Memory B cell (primary cell): ENCODE data around the gene GPBP1L1.
A peak's percentile ranks its signal among the peaks of the same experiment; 100 is the strongest.

Source experiments
- ATAC-seq: fragments of 150-1000 bp; cut with Tn5 transposase; 2 replicates; pipeline ENCODE4 v1.10.0; 2021; ENCODE audit warnings: low read depth, mild to moderate bottlenecking, moderate library complexity
- DNase-seq, 2 donors: peaks; one replicate each; pipeline ENCODE4 v3.0.0; 2022; ENCODE audit warnings: low spot score in 2 of 2
- H3K27ac Mint-ChIP-seq: one replicate; pipeline ENCODE4 v1.8.0; 2022; ENCODE audit warnings: mild to moderate bottlenecking, moderate library complexity, mixed read lengths
- H3K27me3 Mint-ChIP-seq: one replicate; pipeline ENCODE4 v1.8.0; 2022; ENCODE audit warnings: mixed read lengths
- H3K36me3 Mint-ChIP-seq: one replicate; pipeline ENCODE4 v1.8.0; 2022; ENCODE audit warnings: mild to moderate bottlenecking, mixed read lengths
- H3K4me1 Mint-ChIP-seq: one replicate; pipeline ENCODE4 v1.8.0; 2022; ENCODE audit warnings: mixed read lengths
- H3K4me3 Mint-ChIP-seq: one replicate; pipeline ENCODE4 v1.8.0; 2022; ENCODE audit warnings: mild to moderate bottlenecking, moderate library complexity, mixed read lengths
- H3K9me3 Mint-ChIP-seq: one replicate; pipeline ENCODE4 v1.8.0; 2022; ENCODE audit warnings: mixed read lengths

GPBP1L1 gene

GRCh38 chr1:45635211-45635610 is 51.1 kb downstream of the GPBP1L1 start:
- H3K4me3 Mint-ChIP-seq = no peak overlapping the region
- no peaks in the 10 kb centered on the region for H3K9me3 Mint-ChIP-seq
- H3K27me3 Mint-ChIP-seq = no peaks in the 10 kb centered on the region
- H3K36me3 Mint-ChIP-seq = peaks cover 24% of the 10 kb centered on the region
- no peaks in the 10 kb centered on the region for H3K4me1 Mint-ChIP-seq
- DNase-seq = no peak
- no peak overlapping the region for H3K27ac Mint-ChIP-seq
- no peak for ATAC-seq

DNA sequence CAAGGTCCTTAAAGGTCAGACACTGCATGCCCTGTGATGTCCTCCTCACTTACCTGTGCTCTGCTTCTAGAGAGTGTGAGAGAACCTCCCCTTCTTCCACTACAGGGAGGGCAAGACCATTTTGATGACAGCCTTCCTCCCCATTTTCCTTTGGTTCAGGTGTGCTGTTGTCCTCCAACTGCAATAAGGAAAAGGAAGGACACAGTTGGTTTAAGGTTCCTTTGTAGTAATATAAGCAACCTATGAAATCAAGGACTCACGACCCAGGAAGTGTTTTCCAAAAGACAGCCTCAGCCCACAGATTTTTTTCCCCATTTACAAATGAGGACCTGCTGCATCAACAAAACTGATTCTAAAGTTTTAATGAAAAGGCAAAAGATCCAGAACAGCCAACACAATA is 55.9 kb downstream of the GPBP1L1 start:
- H3K27ac Mint-ChIP-seq = no peak overlapping the region
- no peaks in the 10 kb centered on the region for H3K4me1 Mint-ChIP-seq
- H3K9me3 Mint-ChIP-seq = no peaks in the 10 kb centered on the region
- H3K4me3 Mint-ChIP-seq = no peak overlapping the region
- peaks cover 31% of the 10 kb centered on the region for H3K36me3 Mint-ChIP-seq
- no peak for DNase-seq
- no peaks in the 10 kb centered on the region for H3K27me3 Mint-ChIP-seq
- ATAC-seq = no peak

- Mint-ChIP-seq H3K9me3 (no peaks in the 10 kb centered on the region), H3K4me3 (no peak overlapping the region), H3K27me3 (no peaks in the 10 kb centered on the region), H3K36me3 (peaks cover 28% of the 10 kb centered on the region), H3K4me1 (no peaks in the 10 kb centered on the region), H3K27ac (no peak overlapping the region)
- DNase-seq (no peak), ATAC-seq (no peak)
These were observed 57.3 kb downstream of the GPBP1L1 start for GRCh38 chr1:45629035-45629434.

GRCh38 chr1:45623972-45624371 is 62.4 kb downstream of the GPBP1L1 start, which contains the start of gene CCDC17:
Gene CCDC17 (minus strand): TSS chr1:45624054. CDS start chr1:45623909, 145 bp downstream.
- H3K27ac Mint-ChIP-seq = no peak within 1 kb of the TSS

GRCh38 chr1:45622524-45623394 is 63.6 kb downstream of the GPBP1L1 start:
- no peak overlapping the region for H3K27ac Mint-ChIP-seq

More at GRCh38 chr1:45623972-45624371, 62.4 kb downstream of the GPBP1L1 start, which contains the start of gene CCDC17:
- Mint-ChIP-seq H3K36me3 (peaks cover 11% of the 10 kb centered on the region), H3K9me3 (no peaks in the 10 kb centered on the region), H3K27me3 (no peaks in the 10 kb centered on the region), H3K4me1 (no peaks in the 10 kb centered on the region), H3K4me3 (no peak within 1 kb of the TSS)
- DNase-seq = no peak
- no peak for ATAC-seq

DNA sequence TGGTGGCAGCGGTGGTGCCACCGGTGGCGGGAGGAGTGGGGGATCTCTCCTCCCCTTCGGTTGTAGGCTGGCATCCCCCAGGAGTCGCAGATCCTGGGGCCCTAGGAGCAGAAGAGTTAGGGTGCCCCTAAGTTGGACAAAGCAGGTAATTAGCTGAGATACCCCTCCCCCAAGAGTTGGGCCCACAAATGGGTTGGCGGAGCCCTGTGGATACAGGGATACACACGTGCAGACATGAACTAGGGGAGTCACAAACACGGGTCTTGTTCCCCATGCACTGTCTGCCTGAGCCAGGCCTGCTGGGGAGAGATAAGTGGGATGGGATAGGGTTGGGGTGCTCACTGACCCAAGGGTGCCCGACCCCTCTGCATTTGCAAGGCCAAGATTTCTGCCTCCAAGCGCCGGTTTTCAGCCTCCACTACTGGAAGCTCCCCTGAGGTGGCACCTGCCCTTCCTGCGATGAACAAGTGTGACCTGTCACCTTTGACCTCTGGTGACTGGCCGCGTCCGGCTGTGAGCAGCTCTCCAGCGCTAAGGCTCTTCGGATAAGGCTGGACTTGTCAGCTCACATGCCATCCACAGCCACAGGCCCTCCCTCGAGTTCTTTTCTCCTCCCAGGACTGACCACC is 64.3 kb downstream of the GPBP1L1 start:
- H3K27ac Mint-ChIP-seq = no peak overlapping the region
- DNase-seq = no peak
- H3K4me3 Mint-ChIP-seq = no peak overlapping the region
- H3K36me3 Mint-ChIP-seq = peaks cover 19% of the 10 kb centered on the region
- no peaks in the 10 kb centered on the region for H3K9me3 Mint-ChIP-seq
- H3K27me3 Mint-ChIP-seq = no peaks in the 10 kb centered on the region
- no peak for ATAC-seq
- H3K4me1 Mint-ChIP-seq = no peaks in the 10 kb centered on the region

More at GRCh38 chr1:45622524-45623394, 63.6 kb downstream of the GPBP1L1 start:
- no peaks in the 10 kb centered on the region for H3K27me3 Mint-ChIP-seq
- no peaks in the 10 kb centered on the region for H3K9me3 Mint-ChIP-seq
- peaks cover 13% of the 10 kb centered on the region for H3K36me3 Mint-ChIP-seq
- no peak overlapping the region for H3K4me3 Mint-ChIP-seq
- ATAC-seq (no peak), DNase-seq (no peak)
- H3K4me1 Mint-ChIP-seq = no peaks in the 10 kb centered on the region

DNA sequence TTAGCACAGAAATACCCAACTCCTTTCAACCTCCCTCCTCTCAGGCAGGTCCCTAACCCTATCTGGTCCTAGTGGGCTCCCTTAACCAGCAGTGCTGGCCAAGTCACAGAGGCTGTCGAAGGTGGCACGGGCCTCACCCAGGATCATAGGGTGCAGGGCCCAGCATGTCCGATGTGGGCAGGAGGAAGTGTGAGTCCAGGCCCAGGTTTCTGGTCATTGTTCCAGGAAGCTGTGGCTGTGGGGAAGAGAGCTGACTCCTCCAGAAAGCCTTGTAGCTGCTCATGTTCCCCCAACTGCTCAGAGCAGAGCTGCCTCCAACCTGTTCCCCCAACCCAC is 64.9 kb downstream of the GPBP1L1 start:
- Mint-ChIP-seq H3K4me1 (no peaks in the 10 kb centered on the region), H3K27me3 (no peaks in the 10 kb centered on the region), H3K27ac (no peak overlapping the region), H3K9me3 (no peaks in the 10 kb centered on the region), H3K36me3 (peaks cover 19% of the 10 kb centered on the region), H3K4me3 (no peak overlapping the region)
- DNase-seq (no peak), ATAC-seq (no peak)

- DNase-seq = no peak
- no peak for ATAC-seq
- Mint-ChIP-seq H3K27me3 (no peaks in the 10 kb centered on the region), H3K4me3 (no peak overlapping the region), H3K9me3 (no peaks in the 10 kb centered on the region), H3K36me3 (peaks cover 24% of the 10 kb centered on the region), H3K27ac (no peak overlapping the region), H3K4me1 (peaks cover 5% of the 10 kb centered on the region)
These were observed 65.5 kb downstream of the GPBP1L1 start for GRCh38 chr1:45620588-45621500.

DNA sequence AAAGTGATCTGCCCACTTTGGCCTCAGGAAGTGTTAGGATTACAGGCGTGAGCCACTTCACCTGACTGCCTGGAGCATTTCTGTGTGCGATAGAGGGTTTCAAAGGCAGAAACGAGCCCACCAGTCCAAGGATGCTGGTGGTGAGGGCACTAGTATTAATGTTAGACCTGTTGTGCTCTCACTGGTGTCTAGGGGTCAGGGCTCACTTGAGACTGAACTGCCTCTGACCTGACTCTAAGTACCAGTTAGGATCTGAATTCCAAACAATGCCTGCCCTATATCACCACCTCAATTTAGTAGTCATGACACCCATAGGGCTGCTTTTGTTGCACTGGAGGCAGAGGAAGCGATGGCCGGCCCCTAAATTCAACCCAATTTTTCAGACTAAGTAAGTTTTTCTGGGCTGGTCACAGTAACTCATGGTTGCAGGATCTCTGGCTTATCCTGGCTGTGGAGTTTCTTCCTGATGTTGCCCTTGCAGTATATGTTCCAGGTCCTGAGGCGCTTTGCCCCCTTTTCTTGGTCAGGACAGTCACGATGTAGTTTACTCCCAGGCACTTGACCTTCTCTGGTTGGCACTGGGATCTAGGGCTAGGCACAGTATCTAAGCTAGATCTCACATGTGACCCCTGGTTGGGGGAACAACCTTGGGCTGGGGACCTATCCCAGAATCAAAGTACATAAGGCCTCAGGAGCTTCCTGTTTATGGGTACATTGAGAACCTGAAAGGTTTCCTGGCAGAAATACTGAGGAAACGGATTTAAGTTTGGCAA is 67.0 kb downstream of the GPBP1L1 start:
- Mint-ChIP-seq H3K27ac (no peak overlapping the region), H3K9me3 (no peaks in the 10 kb centered on the region), H3K4me3 (no peak overlapping the region), H3K27me3 (no peaks in the 10 kb centered on the region), H3K4me1 (peaks cover 12% of the 10 kb centered on the region), H3K36me3 (peaks cover 35% of the 10 kb centered on the region)
- no peak for ATAC-seq
- no peak for DNase-seq

DNA sequence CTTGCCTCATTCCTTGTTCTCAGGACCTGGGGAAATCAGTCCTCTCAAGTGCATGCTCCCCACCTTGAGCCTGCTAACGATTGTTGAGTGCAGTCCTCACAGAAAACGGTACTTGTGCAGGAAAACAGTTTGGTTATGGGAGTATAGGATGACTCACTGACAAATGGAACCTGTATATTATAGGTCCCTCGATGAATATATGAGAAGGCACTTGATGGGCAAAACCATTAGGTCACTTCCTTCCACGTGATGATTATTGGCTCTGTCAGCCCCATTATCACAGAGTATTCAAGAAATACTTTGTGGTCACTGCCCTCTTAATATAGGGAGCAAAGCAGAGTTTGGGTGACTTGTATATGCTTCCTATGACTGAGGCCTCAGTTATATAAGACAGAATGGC is 68.7 kb downstream of the GPBP1L1 start:
- Mint-ChIP-seq H3K9me3 (no peaks in the 10 kb centered on the region), H3K4me3 (no peak overlapping the region), H3K4me1 (peaks cover 12% of the 10 kb centered on the region), H3K27ac (no peak overlapping the region), H3K27me3 (no peaks in the 10 kb centered on the region), H3K36me3 (peaks cover 33% of the 10 kb centered on the region)
- ATAC-seq (no peak), DNase-seq (no peak)

GRCh38 chr1:45615885-45616284 is 70.4 kb downstream of the GPBP1L1 start:
- peak; percentile 93 for ATAC-seq
- H3K4me1 Mint-ChIP-seq = peaks cover 15% of the 10 kb centered on the region
- no peak overlapping the region for H3K27ac Mint-ChIP-seq
- DNase-seq = no peak
- H3K27me3 Mint-ChIP-seq = no peaks in the 10 kb centered on the region
- H3K9me3 Mint-ChIP-seq = no peaks in the 10 kb centered on the region
- H3K36me3 Mint-ChIP-seq = peaks cover 39% of the 10 kb centered on the region
- H3K4me3 Mint-ChIP-seq = no peak overlapping the region

DNA sequence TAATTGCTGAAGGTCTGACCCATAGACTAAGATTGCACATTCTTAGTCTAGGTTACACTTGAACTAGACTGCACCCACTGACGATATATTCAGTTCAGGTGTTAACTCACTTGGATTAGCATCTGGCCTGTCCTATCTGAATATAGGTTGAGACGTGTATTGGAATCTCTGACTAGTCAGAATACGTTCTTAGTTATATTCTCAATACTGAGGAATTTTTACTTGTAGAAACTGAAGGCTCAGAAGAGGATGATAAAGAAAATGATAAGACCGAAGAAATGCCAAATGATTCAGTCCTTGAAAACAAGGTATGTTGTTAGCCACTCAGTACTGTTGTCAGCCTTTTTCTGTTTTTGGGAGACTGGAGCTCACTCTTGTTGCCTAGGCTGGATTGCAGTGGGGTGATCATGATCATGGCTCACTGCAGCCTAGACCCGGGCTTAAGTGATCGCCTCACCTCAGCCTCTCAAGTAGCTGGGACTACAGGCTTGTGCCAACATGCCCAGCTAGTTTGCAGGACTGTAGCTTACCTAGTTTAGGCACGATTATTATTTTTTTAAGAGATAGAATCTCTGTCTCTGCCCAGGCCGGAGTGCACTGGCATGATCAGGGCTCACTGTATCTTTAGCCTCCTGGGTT is 73.3 kb downstream of the GPBP1L1 start:
- H3K4me1 Mint-ChIP-seq = peaks cover 25% of the 10 kb centered on the region
- H3K9me3 Mint-ChIP-seq = no peaks in the 10 kb centered on the region
- H3K27ac Mint-ChIP-seq = no peak overlapping the region
- peaks cover 42% of the 10 kb centered on the region for H3K36me3 Mint-ChIP-seq
- H3K27me3 Mint-ChIP-seq = no peaks in the 10 kb centered on the region
- H3K4me3 Mint-ChIP-seq = no peak overlapping the region
- DNase-seq (no peak), ATAC-seq (no peak)
